Stimulated activated CD4-positive, alpha-beta T cell treated with anti-CD3 and anti-CD28 coated beads, Interleukin-4, amount 100 ng/mL, for 1 hour (primary cell): ENCODE measurements around the gene IRS1.

Experiments used
- DNase-seq: peaks from one replicate; pipeline ENCODE4 v3.0.0-alpha.2; 2020

The IRS1 gene

DNA sequence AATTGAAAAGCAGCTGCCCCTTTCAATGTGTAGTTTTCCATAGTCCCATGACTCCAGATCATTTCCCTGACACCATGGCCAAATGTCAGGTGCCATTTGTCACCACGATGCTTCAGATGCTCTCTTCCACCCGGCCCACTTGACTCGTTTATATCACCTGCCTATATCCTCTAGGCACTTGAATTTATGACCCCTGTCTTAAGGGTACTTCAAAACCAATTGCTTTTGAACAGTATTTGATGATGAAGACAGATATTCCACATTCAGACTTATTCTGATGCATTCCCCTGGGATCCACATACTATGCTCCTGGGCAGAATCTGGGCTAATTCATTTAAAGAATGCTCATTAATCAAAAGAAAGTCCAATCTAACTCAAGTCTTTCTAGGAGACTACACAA lies 19.3 kb upstream of the IRS1 start:
- DNase-seq = no peak

DNA sequence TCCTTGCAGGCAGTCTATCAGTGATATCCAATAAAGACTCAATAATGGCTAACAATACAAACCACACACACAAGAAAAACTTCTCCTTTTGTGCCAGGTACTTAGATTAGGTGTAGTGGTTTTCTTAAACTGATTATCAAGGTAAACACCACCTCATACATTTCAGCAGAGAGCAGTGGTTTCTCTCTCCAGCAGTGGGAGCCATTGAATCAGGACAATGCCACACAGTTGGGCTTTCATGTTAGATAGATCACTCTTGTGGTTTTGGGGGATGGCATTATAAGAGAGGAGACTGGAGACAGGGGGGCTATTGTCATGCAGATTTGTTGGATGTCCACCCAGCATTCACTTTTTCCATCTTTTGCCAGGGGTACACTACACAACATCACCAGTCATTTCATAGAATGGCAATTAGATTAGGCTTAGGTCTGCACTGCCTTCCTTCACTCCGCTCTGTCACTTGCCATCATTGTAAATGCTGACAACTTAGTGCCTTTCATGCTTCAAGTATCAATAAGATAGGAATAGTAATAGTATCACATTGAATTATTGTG lies 13.6 kb upstream of the IRS1 start:
- DNase-seq = no peak

DNA sequence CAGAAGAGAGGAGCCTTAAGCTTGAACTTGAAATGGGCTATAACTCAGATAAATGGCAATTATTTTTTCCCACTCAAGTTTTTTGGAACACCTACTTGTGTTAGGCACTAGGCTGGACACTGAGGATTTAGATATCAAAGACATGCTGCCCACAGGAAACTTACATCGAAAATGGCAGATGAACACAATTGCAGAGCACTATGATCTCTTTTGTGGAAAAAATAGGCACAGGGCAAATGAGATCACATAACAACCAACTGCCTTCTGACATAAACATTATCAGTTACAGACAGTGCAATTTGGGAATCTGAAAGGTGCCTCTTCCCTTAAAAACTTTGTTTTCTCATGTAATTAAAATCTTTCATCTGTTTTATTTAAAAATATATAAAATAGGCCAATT lies 3.8 kb upstream of the IRS1 start:
- no peak for DNase-seq

DNA sequence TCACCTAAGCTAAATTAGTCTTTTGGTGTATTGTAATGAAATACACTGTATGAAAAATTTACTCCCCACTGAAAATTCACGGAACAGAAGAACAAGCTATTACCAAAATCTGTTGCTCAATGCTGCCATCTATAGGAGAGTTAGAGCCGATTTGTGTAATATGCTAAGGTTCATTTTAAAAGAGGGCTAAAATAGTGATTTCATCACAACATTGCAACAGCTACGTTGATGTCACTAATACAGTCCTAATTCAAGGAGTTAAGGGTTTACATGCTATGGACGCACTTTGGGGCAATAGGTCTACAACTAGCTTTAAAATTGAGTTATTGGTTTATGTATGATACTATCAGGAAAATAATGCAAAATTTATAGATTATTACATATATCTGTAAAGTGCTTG lies 3.0 kb upstream of the IRS1 start:
- DNase-seq = no peak

DNA sequence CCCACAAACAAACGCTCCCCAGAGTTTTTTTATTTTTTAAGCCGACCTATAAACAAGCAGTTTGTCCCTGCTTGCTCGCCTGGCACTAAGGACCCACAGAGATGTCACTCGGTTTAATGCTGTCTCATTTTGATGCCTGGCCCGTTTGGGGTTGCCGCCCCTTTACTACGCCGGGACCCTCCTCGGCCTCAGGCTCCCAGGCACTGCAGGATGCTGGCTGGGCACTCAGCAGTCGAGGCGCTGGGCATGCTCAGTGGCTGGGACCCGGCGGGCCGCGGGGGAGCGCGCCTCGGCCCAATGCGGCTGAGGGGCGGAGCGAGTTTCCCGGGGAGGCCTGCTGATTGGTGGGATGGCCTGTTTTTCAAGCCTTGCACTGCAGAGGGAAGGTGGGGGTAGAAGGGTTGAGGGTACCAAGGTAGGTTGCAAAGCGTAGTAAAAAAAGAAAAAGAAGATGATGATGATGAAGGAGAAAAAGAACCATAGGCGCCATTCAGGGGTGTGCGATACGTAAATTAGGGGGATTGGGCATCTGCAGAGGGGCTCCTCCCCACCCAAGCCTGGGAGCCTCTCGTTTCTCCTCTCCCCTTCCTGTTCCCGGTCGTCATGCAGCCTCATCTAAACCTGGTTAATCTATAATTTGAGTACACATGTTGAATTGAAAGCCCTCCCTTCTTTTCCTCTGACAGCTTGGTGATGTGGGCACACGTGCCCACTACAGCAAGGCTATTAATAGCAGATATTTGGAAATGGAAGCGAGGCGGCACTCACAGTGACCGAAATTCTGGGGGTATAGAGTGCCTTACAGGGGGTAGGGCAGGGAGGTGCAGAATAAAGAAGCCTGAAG lies 1.5 kb upstream of the IRS1 start:
- peak; percentile 83 for DNase-seq

DNA sequence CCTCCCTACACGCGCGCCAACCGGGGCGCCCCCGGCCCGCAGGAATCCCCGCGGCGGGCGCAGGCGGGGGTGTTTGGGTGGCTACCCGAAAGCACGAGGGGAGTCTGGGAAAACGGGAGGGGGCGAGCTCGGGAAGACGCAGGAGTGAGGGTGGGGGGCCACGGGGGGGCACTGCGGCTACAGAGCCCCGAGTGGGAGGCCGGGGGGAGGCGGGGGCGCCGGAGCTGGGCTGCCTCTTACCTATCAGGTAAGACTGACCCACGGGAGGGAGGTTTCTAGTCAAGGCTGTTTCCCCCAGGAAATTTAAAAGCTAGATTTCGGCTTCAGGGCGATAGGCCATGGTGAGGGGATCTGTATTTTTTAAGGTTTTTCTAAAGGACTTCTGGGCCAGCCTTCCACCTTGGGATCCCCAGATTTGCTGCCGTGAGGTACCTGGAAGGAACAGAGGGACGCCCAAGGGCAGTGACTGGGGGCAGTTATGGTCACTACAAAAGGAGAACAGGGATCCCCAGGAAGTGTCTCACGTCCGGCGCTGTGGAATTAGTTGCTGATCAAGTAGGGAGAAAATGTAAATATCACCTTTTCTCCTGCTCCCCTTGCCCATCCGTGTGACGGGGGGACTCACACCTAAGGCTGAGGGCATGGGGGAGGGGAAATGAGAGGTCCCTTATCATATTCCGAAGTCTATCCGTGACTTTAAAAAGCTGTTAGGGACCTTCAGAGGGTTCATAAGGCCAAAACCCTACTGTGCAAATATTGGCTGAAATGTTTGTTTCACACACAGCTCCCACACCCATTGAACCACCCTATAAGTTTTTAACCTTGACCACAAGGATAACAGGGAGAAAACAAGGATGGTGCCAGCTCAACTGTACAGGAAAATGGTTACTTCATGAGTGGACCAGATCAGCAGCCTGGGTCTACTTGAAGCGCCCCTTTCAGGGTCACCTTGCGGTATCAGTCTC lies 638 bp upstream of the IRS1 start:
- no peak for DNase-seq

DNA sequence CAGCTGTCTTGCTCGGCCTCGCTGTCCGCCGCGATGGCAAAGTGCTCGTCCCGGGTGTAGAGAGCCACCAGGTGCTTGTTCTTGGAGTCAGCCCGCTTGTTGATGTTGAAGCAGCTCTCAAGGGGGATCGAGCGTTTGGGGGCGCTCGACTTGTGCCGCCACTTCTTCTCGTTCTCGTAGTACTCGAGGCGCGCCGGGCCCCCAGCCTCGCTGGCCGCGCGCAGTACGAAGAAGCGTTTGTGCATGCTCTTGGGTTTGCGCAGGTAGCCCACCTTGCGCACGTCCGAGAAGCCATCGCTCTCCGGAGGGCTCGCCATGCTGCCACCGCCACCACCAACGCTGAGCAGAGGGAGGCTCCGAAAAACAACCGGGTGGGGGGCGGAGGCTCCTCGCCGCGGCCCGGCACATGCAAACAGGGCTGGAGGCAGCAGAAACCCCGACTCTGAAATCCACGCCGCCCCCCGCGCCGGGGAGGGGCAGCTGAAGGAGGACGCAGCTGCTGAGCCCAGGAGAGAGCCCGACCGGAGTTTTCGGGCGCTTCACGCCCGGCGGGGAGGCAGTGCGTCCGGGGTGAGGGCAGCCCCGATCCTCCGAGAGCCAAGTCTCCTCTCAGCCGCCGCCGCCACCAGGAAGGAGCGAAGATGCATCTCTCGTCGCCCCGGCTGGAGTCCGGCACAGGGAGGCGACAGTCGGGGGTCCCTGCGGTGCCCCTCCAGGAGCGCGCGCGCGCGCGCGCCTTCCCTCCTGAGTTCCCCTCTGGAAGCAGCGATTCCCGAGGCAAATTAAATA lies 1.0 kb downstream of the IRS1 start:
- peak; percentile 55 for DNase-seq

DNA sequence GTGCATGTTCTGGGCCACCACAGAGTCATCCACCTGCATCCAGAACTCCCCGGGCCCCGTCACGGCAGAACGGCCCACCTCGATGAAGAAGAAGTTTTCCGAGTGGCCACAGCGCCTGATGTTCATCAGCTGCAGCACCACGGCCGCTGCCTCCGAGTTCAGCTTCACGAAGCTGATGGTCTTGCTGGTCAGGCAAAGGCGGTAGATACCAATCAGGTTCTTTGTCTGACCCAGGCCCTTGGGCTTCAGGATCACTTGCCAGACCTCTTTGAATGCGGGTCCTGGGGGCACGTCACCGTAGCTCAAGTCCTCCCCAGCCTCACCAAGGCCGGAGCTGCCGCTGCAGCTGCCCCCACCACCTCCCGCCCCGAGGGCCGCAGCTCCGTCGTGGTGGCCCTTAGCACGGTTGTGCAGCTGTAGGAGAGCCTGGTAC lies 1.6 kb downstream of the IRS1 start:
- no peak for DNase-seq

DNA sequence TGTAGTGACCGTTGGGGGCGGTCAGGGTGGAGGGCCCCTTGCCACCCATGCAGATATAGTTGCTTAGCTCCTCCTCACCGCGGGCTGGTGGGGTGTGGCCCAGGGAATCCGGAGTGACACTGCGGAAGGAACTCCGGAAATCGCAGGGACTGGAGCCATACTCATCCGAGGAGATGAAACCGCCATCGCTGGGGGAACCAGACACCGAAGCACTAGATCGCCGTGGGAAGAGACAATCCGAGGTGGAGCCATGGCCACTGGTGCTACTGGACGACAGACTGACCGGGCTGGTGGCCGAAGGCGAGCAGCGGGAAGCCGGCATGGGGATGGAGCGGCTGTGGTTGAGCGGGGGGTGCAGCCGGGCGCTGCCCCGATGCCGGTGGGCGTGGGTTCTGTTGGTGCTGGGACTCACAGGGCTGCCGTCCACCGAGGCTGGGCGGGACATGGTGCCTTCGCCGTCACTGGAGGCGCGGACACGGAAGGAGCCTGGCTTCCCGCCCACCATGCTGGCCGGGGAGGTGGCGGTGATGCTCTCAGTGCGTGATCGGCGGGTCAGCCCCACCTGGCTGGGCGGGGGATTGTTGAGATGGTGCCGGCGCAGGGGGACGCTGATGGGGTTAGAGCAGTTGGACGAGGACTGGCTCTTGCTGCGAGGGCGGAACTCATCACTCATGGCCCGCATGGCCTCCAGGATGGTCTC lies 2.2 kb downstream of the IRS1 start:
- no peak for DNase-seq

DNA sequence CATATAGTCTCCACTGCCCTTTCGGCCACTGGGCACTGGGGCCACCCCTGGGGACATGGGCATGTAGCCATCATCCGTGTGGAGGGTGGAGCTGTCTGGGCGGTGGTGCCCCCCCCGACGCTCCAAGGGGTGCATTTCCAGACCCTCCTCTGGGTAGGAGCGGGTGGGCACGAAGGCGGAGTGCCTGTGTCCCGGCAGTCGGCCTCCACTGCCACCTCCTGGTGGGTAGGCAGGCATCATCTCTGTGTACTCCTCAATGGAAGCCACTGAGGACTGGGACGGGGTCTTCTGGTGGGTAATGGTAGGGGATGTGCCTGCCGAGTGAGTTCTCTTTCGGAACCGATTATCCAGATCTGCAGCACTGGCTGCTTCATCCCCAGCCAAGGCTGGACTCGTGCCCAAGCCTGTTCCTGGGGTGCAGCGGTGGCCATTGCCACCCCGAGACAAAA lies 2.8 kb downstream of the IRS1 start:
- DNase-seq = peak; percentile 16

DNA sequence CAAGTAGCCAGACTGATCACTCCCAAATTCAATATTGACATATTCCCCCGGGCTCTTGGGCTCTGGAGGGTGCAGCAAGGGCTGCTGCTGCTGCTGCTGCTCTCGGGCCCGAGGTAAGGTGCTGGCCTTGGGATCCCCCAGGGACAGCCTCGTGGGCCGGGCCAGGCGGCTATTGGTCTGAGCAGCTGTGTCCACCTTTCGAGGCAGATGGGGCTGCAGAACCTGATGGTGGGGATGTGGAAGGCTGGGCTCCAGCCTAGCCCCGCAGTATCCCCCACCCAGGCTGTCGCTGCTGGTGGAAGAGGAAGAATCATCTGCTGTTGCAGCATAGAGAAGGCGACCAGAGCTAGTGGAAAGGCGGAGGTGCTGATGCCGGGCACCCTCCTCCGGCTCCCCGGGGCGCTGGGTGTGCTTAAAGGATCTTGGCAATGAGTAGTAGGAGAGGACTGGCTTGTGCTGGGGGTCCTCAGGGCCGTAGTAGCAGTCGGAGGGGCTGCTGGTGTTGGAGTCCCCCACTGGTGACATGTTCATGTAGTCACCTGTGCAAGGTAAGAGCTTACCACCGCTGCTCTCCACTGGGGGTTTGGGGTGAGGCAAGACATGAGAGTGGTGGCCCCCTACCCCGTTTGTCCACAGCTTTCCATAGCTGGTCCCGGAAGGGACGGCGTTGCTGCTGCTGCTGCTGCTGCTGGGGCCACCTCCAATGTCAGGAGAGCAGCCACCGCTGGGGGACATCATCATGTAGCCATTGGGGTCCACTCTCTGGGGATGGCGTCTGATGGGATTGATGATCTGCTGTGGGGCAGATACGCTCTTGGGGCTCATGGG lies 3.4 kb downstream of the IRS1 start:
- no peak for DNase-seq

DNA sequence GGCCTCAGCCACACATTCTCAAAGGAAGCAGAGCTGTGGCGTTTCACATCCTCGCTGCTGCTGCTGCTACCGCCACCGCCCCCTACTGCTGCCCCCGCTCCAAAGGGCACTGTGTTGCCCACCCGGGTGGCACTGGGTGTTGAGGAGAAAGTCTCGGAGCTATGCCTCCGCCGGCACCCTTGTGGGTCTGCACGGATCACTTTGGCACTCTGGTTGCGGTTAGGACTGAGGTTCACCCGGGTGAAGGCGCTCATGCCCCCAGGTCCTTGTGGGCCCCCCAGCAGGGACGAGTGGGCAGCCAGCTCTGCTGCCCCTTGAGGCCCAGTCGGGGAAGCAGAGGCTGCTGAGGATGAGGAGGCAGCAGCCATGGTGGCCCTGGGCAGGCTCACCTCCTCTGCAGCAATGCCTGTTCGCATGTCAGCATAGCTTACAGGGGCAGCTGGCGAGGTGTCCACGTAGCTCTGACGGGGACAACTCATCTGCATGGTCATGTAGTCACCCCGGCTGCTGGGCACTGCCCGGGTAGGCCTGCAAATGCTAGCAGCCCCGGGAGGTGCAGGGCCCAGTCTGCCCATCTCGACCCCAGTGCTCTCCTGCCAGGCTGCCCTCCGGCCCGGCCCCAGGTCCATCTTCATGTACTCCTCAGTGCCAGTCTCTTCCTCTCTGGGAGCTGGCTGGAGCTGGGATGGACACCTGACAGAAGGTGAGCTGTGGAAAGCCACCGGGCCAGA lies 4.2 kb downstream of the IRS1 start:
- no peak for DNase-seq

DNA sequence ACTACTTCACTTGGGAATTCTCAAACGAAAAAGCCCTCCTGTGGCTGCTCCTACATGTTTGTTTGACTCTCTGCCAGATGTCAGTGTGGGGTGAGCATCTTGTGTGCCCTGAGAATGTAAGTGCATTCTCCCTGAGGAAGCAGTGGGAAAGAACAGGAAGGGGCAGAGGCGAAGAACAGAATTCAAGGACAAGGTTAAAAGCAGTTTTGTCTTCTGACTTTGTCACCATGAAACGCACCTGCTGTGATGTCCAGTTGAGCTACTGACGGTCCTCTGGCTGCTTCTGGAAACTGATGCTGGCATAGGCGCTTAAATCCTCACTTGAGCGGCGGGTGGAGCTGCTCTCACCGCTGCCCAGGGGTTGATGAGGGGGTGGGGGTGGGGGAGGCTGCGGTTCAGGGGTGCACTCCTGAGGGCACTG lies 4.9 kb downstream of the IRS1 start:
- no peak for DNase-seq

DNA sequence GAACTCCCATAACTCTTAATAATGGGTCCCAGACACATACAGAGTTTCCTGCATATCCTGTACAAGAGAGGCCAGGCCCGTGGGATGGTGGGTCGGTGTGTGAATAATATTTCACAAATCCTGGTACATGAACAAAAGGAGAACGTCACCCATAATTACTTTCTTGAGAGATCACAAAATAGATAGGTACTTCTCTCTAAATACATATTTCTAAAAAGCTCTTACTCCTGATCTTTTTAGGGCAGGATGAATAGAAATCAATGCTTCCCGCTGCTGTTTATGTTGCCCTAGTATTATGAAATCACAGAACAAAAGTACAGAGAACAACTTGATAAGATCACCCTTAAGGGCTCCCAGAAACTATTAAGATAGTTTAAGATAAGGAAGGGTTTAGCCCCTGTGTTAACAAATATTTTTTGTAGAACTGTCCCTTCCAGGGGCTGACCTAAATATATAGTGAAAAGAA lies 5.4 kb downstream of the IRS1 start:
- DNase-seq = no peak

DNA sequence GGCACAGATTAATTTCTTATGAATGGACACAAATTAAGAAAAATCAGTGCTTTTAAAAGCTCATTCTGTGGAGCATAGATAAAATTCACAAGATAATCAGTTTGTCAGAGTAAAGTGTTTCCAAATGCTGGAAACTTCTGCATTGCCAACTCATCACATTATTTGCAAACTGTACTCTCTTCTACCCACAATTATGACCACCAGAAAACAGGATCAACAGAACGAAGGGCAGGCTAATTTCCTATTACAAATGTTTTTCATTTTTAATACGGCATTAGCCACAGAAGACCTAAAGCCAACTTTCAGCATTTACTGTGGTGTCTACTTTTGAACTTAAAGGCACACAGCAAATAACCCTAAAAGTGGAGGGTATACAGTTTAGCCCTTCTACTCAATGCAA lies 6.0 kb downstream of the IRS1 start:
- DNase-seq = no peak

DNA sequence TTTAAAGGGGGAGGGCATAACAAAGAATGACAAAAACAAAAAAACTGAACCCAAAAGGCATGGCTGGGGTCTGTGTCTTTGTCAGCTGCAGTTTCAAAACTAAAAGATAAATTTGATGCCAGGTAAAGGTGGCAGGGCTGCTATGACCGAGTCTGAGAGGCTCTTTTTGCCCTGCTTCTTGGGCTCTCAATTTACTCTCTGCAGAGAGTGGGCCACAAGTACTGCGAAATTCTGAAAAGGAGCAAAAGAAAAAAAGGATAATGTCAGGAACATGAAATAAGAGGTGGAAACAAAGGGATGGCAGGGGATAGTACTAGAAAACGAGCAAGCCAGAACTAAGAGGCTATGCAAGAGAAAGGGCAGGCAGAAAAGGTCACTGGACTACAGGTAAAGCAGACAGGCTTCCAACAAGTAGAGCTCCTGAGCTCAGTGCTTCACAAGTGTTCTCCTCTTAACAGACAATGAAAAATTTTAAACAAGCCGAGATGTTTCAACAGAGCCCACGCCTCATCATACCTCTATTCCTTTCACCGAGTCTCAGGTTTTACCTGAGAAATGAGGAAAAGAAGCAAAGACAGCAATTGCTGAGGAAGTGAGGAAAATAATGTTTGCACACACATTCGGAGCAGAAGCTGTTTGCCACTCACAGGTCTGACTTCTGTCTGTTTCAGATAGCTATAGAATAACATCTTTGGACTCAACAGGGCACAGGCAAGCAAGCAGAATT lies 7.3 kb downstream of the IRS1 start:
- no peak for DNase-seq

DNA sequence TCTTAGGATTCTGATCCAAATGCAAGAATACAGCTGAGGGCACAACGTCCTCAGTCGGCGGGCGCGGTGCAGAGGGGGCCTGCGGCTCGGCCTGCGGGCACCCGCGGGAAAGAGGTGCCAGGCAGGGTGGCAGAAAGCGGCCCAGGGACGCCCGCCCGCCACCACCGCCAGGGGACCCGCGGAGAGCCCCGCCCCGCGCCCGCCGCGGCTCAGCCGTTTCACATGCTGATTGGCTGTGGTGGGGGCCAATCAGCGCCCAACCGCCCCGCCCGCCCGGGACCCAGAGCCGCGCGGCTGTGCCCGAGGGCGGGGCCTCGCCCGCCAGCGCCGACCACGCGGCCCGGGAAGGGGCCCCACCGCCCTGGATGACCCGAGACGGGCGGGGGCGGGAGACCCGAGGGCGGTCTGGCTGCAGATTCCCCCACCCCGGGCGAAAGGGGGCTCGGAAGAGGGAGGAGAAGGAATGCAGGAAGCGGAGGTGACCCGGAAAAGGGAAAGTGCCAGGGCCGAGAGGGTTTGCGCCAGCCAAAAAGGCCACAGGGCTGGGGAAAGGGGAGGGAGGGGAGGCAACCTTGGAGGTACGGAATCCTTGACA lies 8.0 kb downstream of the IRS1 start:
- DNase-seq = peak; percentile 95

DNA sequence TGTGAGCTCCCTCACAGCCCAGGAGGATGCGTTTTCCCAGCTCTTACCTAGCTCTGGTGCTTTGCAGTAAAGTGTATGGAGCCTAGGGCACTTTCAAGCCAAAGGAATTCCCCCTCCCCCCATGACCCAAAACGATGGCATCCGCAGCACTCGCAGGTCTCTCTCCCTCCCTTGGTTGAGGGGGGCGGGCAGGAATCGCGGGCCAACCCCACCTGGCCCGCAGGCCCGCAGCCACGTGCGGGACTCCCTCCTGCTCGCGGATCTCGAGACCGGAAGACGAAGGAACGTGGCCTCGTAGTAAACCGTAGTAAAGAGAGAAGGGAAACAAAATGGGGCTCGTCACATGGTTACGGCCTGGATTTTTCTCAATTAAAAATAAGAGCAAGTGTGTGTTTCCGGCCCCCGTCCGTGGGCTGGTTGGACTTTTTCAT lies 8.5 kb downstream of the IRS1 start:
- DNase-seq = no peak

DNA sequence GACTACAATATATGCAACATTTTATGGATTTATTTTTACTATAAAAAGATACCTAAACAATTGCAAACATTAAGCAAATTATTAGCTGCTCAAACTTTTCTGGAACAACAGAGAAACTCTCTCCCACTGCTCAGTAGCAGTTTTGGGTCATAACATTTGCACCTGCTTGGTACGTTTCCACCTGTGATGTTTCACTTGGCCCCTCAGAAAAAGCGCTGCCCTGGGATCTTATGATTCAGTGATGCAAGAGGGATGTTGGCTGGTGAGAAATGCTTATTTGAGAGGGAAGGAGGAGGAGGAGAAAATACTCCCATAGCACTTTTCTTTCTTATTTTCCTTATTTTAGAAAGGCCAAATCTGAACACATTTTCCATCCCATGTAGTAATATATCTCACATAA lies 9.2 kb downstream of the IRS1 start:
- DNase-seq = no peak
